MM.1S (cell line): ENCODE data around the gene CGRRF1.

Experiments used
- DNase-seq: peaks from one replicate; pipeline ENCODE4 v3.0.0-alpha.2; 2015
- H2AFZ ChIP-seq: fragments of 300-600 bp; sonication (generic); 2 replicates; pipeline ENCODE4 v1.6.0; 2016; ENCODE audit warnings: antibody characterized with exemption, low read length
- H3F3A ChIP-seq: fragments of 300-600 bp; sonication (generic); 2 replicates; pipeline ENCODE4 v1.6.1; 2016; ENCODE audit warnings: mild to moderate bottlenecking, antibody characterized with exemption, low read length, moderate library complexity, mixed read lengths; ENCODE audit not compliant: insufficient read depth
- H3K27ac ChIP-seq: fragments of 300-600 bp; sonication (generic); 2 replicates; pipeline ENCODE4 v1.5.1; 2016; ENCODE audit warnings: mild to moderate bottlenecking, low read length
- H3K27me3 ChIP-seq: fragments of 300-600 bp; sonication (generic); replicated peaks from 2 replicates; pipeline ENCODE4 v1.6.0; 2016; ENCODE audit warnings: low read length; ENCODE audit not compliant: insufficient read depth
- H3K36me3 ChIP-seq: fragments of 300-600 bp; sonication (generic); replicated peaks from 2 replicates; pipeline ENCODE4 v1.6.1; 2016; ENCODE audit warnings: mild to moderate bottlenecking, low read length, mixed read lengths; ENCODE audit not compliant: insufficient read depth
- H3K4me1 ChIP-seq: fragments of 300-600 bp; sonication (generic); 2 replicates; pipeline ENCODE4 v1.6.1; 2016; ENCODE audit warnings: low read length, mixed read lengths
- H3K4me2 ChIP-seq: fragments of 300-600 bp; sonication (generic); 2 replicates; pipeline ENCODE4 v1.6.0; 2016; ENCODE audit warnings: low read depth, low read length
- H3K4me3 ChIP-seq: fragments of 300-600 bp; sonication (generic); 2 replicates; pipeline ENCODE4 v1.5.1; 2016; ENCODE audit warnings: low read length, mixed read lengths
- H3K79me2 ChIP-seq: fragments of 300-600 bp; sonication (generic); 2 replicates; pipeline ENCODE4 v1.6.1; 2016; ENCODE audit warnings: mixed run types, low read length, mixed read lengths
- H3K9ac ChIP-seq: fragments of 300-600 bp; sonication (generic); 2 replicates; pipeline ENCODE4 v1.6.1; 2016; ENCODE audit warnings: low read length, mixed read lengths
- H3K9me2 ChIP-seq: fragments of 300-600 bp; sonication (generic); replicated peaks from 2 replicates; pipeline ENCODE4 v1.6.1; 2016; ENCODE audit warnings: mild to moderate bottlenecking, low read length, mixed read lengths; ENCODE audit not compliant: insufficient read depth
- H3K9me3 ChIP-seq: fragments of 300-600 bp; sonication (generic); replicated peaks from 2 replicates; pipeline ENCODE4 v1.6.1; 2016; ENCODE audit warnings: mild to moderate bottlenecking, low read length, mixed read lengths; ENCODE audit not compliant: insufficient read depth
- H4K20me1 ChIP-seq: fragments of 300-600 bp; sonication (generic); 2 replicates; pipeline ENCODE4 v1.6.1; 2016; ENCODE audit warnings: mild to moderate bottlenecking, low read length, moderate library complexity, mixed read lengths; ENCODE audit not compliant: insufficient read depth
- EZH2 ChIP-seq: fragments of 300-600 bp; sonication (generic); optimal IDR thresholded peaks from 2 replicates; pipeline ENCODE3; 2017; ENCODE audit warnings: low read depth, mild to moderate bottlenecking, antibody characterized with exemption, low read length, mixed read lengths
- EZH2phosphoT487 ChIP-seq: fragments of 300-600 bp; sonication (generic); IDR thresholded peaks from 2 replicates; pipeline ENCODE4 v1.6.1; 2018; ENCODE audit warnings: antibody characterized with exemption, low read length
- TF ChIP-seq, protein P1 (sequence below): fragments of 300-600 bp; sonication (generic); IDR thresholded peaks from 2 replicates; pipeline ENCODE4 v1.5.1; 2016; ENCODE audit warnings: antibody characterized with exemption, low read length, mixed read lengths

The CGRRF1 gene

DNA sequence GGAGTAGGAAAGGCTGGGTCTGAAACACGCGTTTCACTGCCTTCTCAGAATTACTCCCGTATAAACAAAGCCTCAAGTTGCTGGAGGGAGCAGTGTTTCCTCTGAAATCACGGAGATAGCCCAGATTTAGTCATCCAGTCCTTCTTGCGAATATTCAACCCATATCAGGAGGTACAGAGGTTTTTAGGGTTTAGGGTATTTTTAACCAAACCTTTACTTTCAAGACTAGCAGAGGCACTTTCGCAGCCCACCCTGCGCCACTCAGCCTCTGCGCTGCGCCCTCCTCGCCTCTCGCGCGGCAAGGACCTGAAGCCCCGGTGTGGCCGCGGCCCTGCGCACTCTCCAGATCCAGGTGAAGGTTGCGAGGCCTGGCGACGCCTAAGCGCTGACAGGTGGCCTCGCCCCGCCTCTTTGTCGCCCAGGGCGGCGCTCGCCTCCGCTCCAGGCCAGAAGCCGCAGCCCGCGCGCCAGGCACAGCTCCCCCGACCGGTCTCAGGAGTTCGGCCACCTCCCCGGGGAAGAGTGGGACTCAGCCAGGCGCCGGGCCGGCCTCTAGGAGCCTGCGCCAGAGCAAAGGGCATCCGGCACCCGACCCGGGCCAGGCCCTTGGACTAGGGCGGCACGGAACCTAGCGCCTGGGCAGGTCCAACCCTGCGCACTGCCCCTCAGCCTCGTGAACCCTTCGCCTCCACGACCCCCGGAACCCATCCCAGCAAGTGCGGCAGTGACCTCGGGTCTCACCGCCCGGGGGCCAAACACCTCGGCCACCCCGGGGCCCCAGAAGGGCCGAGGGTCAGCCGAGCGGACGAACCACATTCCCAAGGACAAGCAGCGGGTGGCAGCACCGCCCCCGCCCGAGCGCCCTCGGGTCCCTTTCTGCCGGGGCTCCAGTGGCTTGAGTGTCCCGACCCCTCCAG is 55.4 kb downstream of the CGRRF1 start:
- peak overlapping the region; percentile 69 for H3K4me3 ChIP-seq

DNA sequence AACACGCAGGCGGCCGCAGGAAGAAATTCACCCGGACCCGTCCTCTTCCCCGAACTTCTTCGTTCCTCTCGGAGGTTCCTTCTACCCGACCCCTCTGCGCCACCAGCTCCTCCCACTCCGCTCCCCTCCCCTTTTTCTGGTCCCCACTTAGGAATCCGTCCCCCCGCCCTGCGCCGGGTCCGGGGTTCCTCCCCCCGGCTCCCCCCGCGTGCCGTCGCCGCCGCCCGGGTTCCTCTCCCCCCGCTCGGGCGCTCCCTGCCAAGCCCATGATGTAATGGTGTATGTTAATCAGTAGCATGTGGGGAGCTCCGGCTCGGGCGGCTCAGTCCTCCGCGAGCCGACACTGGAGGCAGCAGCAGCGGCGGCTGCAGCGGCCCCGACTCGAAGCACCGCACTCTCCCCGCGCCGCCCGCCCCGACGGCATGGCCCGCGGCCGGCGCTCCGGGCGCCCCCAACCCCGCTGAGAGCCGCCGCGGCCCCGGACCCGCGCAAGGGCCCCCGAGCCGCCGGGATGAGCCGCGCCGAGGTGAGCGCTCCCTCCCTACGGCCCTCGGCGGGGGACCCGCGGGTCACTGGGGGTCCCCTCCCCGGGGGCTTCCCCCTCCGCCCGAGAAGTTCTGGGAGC is 56.2 kb downstream of the CGRRF1 start:
- Histone ChIP-seq H3K9me2 (no peaks in the 10 kb centered on the region), H3K27me3 (no peaks in the 10 kb centered on the region), H2AFZ (peak overlapping the region; percentile 77), H3K4me3 (peak overlapping the region; percentile 69), H3F3A (peaks cover 15% of the 10 kb centered on the region; the same call in 1 of the 2 replicates), H4K20me1 (no peaks in the 10 kb centered on the region), H3K4me2 (peak overlapping the region; percentile 77), H3K9ac (peak overlapping the region; percentile 51; the same call in 1 of the 2 replicates), H3K27ac (peak overlapping the region; percentile 52; the same call in 1 of the 2 replicates), H3K4me1 (no peaks in the 10 kb centered on the region), H3K79me2 (no peaks in the 10 kb centered on the region), H3K9me3 (no peaks in the 10 kb centered on the region), H3K36me3 (no peaks in the 10 kb centered on the region)
- TF ChIP-seq EZH2 (no peak), EZH2phosphoT487 (no peak)
- TF ChIP-seq, protein P1, sequence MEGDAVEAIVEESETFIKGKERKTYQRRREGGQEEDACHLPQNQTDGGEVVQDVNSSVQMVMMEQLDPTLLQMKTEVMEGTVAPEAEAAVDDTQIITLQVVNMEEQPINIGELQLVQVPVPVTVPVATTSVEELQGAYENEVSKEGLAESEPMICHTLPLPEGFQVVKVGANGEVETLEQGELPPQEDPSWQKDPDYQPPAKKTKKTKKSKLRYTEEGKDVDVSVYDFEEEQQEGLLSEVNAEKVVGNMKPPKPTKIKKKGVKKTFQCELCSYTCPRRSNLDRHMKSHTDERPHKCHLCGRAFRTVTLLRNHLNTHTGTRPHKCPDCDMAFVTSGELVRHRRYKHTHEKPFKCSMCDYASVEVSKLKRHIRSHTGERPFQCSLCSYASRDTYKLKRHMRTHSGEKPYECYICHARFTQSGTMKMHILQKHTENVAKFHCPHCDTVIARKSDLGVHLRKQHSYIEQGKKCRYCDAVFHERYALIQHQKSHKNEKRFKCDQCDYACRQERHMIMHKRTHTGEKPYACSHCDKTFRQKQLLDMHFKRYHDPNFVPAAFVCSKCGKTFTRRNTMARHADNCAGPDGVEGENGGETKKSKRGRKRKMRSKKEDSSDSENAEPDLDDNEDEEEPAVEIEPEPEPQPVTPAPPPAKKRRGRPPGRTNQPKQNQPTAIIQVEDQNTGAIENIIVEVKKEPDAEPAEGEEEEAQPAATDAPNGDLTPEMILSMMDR = no peak
- peak; percentile 67 for DNase-seq

More for the DNA sequence above, 55.4 kb downstream of the CGRRF1 start:
- H3K27me3 ChIP-seq = no peaks in the 10 kb centered on the region
- DNase-seq = peak; percentile 75
- H3K4me1 ChIP-seq = no peaks in the 10 kb centered on the region
- TF ChIP-seq EZH2 (no peak), EZH2phosphoT487 (no peak)
- TF ChIP-seq, protein P1 = no peak
- H4K20me1 ChIP-seq = no peaks in the 10 kb centered on the region
- H3K9ac ChIP-seq = peak overlapping the region; percentile 51; the same call in 1 of the 2 replicates
- no peaks in the 10 kb centered on the region for H3K9me3 ChIP-seq
- no peaks in the 10 kb centered on the region for H3K79me2 ChIP-seq
- peak overlapping the region; percentile 52; the same call in 1 of the 2 replicates for H3K27ac ChIP-seq
- peaks cover 15% of the 10 kb centered on the region; the same call in 1 of the 2 replicates for H3F3A ChIP-seq
- H3K4me2 ChIP-seq = peak overlapping the region; percentile 68
- peak overlapping the region; percentile 77 for H2AFZ ChIP-seq
- H3K36me3 ChIP-seq = no peaks in the 10 kb centered on the region
- no peaks in the 10 kb centered on the region for H3K9me2 ChIP-seq

DNA sequence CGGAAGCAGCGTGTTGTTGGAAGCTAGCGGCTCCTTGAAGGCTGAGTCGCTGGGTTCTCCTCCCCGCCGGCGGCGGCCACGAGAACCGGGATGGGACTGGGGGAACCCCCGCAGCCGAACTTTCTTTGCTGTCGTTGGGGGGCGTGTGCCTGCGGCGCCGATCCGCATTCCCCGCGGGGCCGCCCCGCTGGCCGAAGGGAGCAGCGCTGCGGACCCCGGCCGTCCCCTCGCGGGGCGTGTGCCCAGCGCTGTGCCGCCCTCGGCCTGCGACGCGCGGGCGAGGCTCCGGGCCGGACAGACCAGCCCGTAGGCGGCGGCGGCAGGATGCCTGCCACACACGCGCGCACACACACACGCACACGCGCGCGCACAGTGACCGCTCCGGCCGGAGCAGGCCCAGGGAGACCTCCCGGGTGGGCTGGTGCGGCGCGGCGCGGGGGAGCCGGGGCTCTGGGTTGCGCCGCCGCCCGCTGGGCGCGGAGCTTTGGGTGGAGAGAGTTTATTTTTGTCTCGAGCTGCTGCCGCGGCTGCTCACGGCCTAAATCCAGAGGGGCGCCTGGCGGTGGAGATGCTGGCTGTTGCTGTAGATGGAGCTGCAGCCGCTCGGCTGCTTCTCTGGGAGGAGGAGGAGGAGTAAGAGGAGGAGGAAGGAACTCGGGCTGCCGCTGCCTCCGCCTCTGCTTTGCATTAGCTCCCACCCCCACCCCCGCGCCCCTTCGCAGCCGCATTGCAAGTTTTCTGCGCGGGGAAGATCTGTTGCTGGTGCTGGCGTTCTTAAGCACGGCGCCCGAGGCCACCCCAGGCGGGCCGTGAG is 56.9 kb downstream of the CGRRF1 start, which contains the start of gene SAMD4A:
Gene SAMD4A, plus strand, starts transcription at position 719 of the 814 bp plus-strand sequence. CDS start 789 bp downstream, outside the sequence.
- H3K36me3 ChIP-seq = no peaks in the 10 kb centered on the region
- no peaks in the 10 kb centered on the region for H3K9me2 ChIP-seq
- H3K4me2 ChIP-seq = peak within 1 kb of the TSS; percentile 77
- H4K20me1 ChIP-seq = no peaks in the 10 kb centered on the region
- peak; percentile 76 for DNase-seq
- TF ChIP-seq EZH2 = no peak
- TF ChIP-seq, protein P1 = 0 out of 2 replicates have a peak, but pooled peaks have one; percentile 14
- no peaks in the 10 kb centered on the region for H3K9me3 ChIP-seq
- H3K4me1 ChIP-seq = no peaks in the 10 kb centered on the region
- H3K4me3 ChIP-seq = peak within 1 kb of the TSS; percentile 69
- no peaks in the 10 kb centered on the region for H3K79me2 ChIP-seq
- H2AFZ ChIP-seq = peak within 1 kb of the TSS; percentile 38
- H3K27me3 ChIP-seq = no peaks in the 10 kb centered on the region
- H3K9ac ChIP-seq = peak within 1 kb of the TSS; percentile 33; the same call in 1 of the 2 replicates
- H3F3A ChIP-seq = peaks cover 15% of the 10 kb centered on the region; the same call in 1 of the 2 replicates
- H3K27ac ChIP-seq = peak within 1 kb of the TSS; percentile 23; the same call in 1 of the 2 replicates
